Thyroid gland (tissue), 4 donors: ENCODE measurements around the gene PANK1.

Experiments used
- CTCF ChIP-seq, 6 experiments: fragments of 200-600 bp in 3 of 6; fragments of 450-650 bp in 3 of 6; sonication (generic) in 3 of 6; IDR thresholded peaks; one replicate each; pipeline ENCODE4 v1.5.1; 2016 to 2019; ENCODE audit warnings: antibody characterized with exemption in 6 of 6, mild to moderate bottlenecking in 2 of 6, inconsistent platforms in 1 of 6, moderate library complexity in 1 of 6
- POLR2A ChIP-seq, 2 donors: fragments of 450-650 bp; IDR thresholded peaks; one replicate each; pipeline ENCODE4 v1.6.1; 2017; ENCODE audit warnings: antibody characterized with exemption in 2 of 2, mild to moderate bottlenecking in 2 of 2, moderate library complexity in 1 of 2

DNA sequence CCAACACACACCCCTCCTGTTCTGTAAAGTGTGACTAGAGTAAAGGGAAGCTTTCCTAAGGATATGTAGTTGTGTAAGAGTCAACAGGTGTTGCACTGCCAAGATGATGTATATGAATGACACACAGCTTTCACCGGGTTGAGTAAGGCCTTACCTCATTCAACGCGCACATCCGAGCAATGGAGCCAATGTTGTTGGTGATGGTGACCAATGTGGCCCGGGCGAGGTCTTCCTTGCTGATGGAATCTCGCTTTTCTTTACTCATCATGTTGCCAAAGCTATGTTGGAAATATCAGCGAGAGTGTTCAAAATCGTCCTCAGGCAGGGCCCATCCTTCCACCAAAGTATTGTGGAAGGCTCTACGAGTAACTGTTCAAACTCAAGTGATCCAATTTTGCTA lies 52.0 kb downstream of the PANK1 start:
- TF ChIP-seq CTCF (IDR thresholded peaks at IDR 0.05) (no peak), POLR2A (IDR thresholded peaks at IDR 0.05) (no peak)
